Bronchial epithelial cell (primary cell): ENCODE results near the gene PDZD2. TPM values are rescaled to one million over a fixed set of nuclear protein-coding genes. Genes with fewer than 3 reads are reported as not detected.

Experiments used
- DNase-seq: peaks from one replicate; pipeline ENCODE4 v3.0.0-alpha.2; 2010; ENCODE audit warnings: low read depth
- FAIRE-seq: peaks from 2 replicates; lab custom pipeline; 2011; peaks lifted over from hg19 to GRCh38; lab: Jason Lieb, UNC
- H3K27me3 ChIP-seq: 2 replicates; pipeline ENCODE4 v1.5.1; 2011; ENCODE audit warnings: low read length; ENCODE audit not compliant: control insufficient read depth, insufficient read depth
- H3K36me3 ChIP-seq: 2 replicates; pipeline ENCODE4 v1.5.1; 2011; ENCODE audit warnings: low read length; ENCODE audit not compliant: control insufficient read depth, insufficient read depth
- H3K4me3 ChIP-seq: 2 replicates; pipeline ENCODE4 v1.5.1; 2011; ENCODE audit warnings: mild to moderate bottlenecking, low read depth, low read length, control low read depth
- CTCF ChIP-seq: IDR thresholded peaks from 2 replicates; pipeline ENCODE4 v1.5.1; 2011; ENCODE audit warnings: mild to moderate bottlenecking, moderate library complexity, low read length, control low read depth, inconsistent platforms; ENCODE audit not compliant: insufficient read depth, severe bottlenecking
- total RNA-seq: library from RNA; depleted of rRNA; stranded (reverse); fragments of >200 nt; gene quantifications from 2 replicates; pipeline ENCODE4 v1.2.1, GENCODE V29; 2014

Gene PDZD2
- total RNA-seq, 1 donor from 2014 or later: 1.8 TPM

- TF ChIP-seq CTCF: no peak
- FAIRE-seq (no peak), DNase-seq (no peak)
- H3K4me3 ChIP-seq: no peak overlapping the region
- no peaks in the 10 kb centered on the region for H3K36me3 ChIP-seq
- no peaks in the 10 kb centered on the region for H3K27me3 ChIP-seq
Observed at GRCh38 chr5:31753700-31754357, 114.9 kb downstream of the PDZD2 start.

- TF ChIP-seq CTCF: no peak
- Histone ChIP-seq H3K4me3 (no peak overlapping the region), H3K27me3 (no peaks in the 10 kb centered on the region), H3K36me3 (no peaks in the 10 kb centered on the region)
- FAIRE-seq (no peak), DNase-seq (no peak)
Observed at GRCh38 chr5:31754358-31754704, 115.4 kb downstream of the PDZD2 start.

GRCh38 chr5:31754741-31755675 lies 116.1 kb downstream of the PDZD2 start:
- Histone ChIP-seq H3K4me3 (no peak overlapping the region), H3K36me3 (no peaks in the 10 kb centered on the region), H3K27me3 (no peaks in the 10 kb centered on the region)
- FAIRE-seq: no peak
- no peak for DNase-seq
- no peak for TF ChIP-seq CTCF

GRCh38 chr5:31755676-31756230 lies 116.8 kb downstream of the PDZD2 start:
- Histone ChIP-seq H3K27me3 (no peaks in the 10 kb centered on the region), H3K4me3 (no peak overlapping the region), H3K36me3 (no peaks in the 10 kb centered on the region)
- DNase-seq (no peak), FAIRE-seq (no peak)
- TF ChIP-seq CTCF: no peak

- Histone ChIP-seq H3K4me3 (no peak overlapping the region), H3K27me3 (no peaks in the 10 kb centered on the region), H3K36me3 (no peaks in the 10 kb centered on the region)
- DNase-seq: no peak
- TF ChIP-seq CTCF: no peak
- no peak for FAIRE-seq
Observed at GRCh38 chr5:31757806-31758205, 118.9 kb downstream of the PDZD2 start.
